Measurements from ENCODE around the gene PALD1.

The PALD1 gene

DNA sequence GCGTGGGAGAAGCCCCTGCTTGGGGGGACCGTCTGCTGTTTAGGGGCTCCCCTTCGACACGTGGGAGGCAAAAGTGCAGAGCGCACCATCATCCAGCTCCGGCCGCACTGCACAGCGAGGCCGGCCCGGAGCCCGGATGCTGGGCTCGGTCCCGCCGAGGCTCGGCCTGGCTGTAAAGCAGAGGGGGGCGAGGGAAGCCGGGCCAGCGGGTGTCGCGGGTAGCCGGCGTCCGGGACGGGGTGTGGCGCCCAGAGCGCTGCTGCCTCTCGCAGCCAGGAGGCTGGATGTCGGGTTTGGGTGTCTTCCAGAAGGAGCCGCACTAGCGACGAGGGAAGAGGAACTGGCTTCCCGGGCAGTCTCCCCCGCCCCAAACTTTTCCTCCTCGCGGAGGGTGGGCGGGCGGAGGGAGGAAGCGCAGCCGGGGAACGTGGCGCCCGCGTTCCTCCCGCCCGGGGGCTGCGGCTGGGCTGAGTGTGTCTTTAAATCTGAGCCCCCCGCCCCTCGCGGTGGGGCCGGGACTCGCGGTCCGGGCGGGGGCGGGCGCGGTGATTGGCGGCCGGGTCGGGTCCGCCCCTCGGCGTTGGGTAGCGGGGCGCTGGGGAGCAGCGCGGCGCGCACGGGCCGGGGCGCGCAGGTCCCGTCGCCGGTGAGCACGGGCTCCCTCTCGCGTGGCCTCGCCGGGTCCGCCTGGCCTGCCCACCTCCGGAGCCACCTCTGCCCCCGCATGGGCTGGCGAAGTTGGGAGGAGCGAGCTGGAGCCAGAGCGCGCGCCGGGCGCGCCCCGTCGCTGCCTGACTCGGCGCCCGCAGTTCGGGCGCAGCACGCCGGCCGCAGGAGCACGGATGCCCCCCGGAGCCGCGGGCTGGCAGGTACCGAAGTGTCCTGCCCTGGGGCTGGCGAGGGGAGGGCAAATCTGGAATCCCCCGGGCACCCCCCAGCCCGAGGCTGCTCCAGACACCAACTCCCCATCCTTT is at the start of gene PALD1:
Gene PALD1, plus strand, starts transcription at position 577 of the 974 bp plus-strand sequence. CDS start 47,185 bp downstream, outside the sequence.
- in situ Hi-C loops (cut with HindIII; ENCODE audit: low sequenced_read_pairs) = no loop called here

DNA sequence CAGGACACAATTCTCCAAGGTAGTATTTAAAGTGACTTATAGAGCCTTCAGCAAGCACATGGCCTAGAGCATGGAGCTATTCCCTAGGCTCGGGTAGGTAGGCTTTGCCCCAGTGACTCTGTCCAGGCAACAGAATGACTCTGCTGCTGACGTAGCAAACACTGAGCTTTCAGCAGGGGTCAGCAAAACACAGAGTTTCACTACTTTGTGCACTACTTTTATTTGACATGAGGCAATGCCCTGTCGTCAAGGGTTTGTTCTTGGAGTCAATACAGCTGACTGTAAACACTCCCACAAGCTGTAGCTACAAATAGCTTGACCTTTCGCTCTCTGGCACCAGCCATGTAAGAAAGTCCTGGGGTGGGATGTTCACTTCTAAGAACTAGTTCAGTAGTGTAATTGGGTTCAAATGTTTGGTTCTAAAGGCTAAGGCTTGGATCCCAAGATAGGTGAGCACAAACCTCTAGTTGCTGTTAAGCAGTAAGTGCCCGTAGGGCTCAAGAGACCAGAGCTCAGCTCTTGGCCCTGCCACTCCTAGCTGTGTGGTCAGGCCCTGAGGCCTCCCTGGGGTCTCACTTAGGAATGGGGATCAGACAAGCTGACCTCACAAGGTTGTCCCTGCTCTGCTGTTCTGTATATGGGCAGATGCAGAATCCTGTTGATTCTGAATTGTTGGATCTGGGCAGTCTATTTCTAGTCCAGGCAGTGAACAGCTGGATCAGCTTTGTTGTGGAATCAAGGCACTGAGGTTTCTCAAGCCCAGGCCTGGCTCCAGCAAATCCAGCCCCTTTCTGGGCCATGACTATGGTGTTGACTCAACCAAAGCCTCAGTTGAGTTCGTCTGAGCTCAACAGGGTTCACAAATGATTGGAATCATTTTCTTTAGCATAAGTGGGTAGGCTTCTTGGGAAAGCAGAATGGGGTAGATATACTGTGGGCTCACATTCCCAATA is 47.8 kb upstream of the PALD1 start:
- in situ Hi-C loops (cut with HindIII; ENCODE audit: low sequenced_read_pairs) = loop anchor here (5.0 to 25.0 kb wide), 2 partner anchors 98 to 332 kb away; no protein-coding TSS in a partner anchor

DNA sequence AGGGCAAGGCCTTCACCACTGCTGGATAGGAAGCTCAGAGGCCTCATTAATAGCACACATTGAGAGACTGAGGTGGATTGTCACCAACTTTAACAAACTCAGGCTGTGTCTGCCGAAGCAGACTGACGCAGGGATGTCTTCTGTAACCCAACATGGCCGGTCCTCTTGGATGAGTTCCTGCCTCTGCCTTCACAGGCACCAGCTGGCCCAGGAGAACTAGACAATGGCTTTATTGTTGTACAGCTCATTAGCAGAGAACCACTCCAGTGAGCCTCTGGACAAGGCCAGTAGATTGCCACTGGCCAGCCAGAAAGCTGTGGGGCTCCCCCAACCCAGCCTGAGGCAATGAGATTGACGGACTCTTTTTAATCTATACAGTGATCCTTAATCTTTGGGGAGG is 46.5 kb upstream of the PALD1 start:
- in situ Hi-C loops (cut with HindIII; ENCODE audit: low sequenced_read_pairs) = loop anchor here (5.0 to 25.0 kb wide), 2 partner anchors 100 to 330 kb away; no protein-coding TSS in a partner anchor

DNA sequence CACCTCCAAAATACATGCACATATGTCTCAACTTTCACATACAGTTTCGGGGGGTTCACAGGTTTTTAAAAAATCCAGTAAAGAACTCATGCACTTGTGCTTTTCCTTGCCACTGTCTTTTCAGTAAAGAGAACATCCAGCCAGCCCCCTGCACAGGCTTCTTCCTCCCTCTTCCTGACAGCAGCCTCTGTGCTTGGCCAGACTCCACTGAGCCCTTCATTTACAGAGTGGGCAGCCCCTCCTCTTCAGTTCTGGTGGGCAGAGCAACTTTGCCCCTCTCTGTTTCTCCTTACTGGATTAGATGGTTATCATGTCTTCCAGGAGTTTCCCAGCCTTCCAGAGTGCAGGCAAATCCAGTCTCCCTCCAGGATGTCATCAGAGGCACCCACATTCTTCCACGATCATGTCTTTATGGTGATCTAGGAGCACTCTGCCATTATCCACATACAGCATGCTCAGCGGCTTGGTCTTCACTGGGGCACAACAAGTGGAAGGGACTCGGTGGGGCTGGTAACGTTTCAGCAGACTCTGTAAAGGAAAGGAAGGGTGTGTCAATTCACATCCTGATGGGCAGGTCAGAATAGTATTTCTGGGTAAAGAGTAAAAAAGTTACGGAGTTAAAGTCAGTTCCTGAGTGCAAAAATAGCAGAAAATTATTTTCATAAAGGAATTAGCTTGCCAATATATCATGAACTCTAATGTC is 45.9 kb upstream of the PALD1 start:
- in situ Hi-C loops (cut with HindIII; ENCODE audit: low sequenced_read_pairs) = loop anchor here (5.0 to 25.0 kb wide), 2 partner anchors 100 to 330 kb away; no protein-coding TSS in a partner anchor

DNA sequence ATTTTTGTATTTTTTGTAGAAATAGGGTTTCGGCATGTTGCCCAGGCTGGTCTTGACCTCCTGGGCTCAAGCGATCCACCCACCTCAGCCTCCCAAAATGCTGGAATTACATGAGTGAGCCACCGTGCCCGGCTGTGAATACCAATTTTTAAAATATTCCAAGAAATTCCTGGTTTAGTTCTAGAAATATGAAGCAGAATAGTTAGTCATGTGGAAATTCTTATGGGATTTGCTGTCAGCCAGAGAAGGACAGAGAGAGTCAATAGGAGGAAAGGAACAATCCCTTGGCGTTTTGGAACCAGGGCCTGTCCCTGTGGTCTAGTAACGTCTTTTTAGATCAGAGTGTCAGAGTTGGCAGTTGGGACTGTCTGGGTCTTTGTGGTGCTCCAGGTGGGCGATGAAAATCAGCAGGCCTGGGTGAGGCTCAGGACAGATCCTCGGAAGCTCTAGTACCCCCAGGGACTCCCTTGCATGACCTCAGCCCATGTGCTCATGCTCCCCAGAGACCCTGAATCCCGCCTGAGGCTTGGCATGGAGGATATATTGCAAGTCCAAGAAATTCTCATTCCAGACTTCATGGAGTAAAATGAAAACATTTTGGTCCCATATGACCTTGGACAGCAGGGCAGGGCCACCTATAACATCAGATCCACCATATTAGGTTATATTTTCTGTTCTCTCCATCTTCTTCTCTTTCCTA is 44.8 kb upstream of the PALD1 start:
- in situ Hi-C loops (cut with HindIII; ENCODE audit: low sequenced_read_pairs) = loop anchor here (5.0 to 25.0 kb wide), 2 partner anchors 101 to 329 kb away; no protein-coding TSS in a partner anchor

DNA sequence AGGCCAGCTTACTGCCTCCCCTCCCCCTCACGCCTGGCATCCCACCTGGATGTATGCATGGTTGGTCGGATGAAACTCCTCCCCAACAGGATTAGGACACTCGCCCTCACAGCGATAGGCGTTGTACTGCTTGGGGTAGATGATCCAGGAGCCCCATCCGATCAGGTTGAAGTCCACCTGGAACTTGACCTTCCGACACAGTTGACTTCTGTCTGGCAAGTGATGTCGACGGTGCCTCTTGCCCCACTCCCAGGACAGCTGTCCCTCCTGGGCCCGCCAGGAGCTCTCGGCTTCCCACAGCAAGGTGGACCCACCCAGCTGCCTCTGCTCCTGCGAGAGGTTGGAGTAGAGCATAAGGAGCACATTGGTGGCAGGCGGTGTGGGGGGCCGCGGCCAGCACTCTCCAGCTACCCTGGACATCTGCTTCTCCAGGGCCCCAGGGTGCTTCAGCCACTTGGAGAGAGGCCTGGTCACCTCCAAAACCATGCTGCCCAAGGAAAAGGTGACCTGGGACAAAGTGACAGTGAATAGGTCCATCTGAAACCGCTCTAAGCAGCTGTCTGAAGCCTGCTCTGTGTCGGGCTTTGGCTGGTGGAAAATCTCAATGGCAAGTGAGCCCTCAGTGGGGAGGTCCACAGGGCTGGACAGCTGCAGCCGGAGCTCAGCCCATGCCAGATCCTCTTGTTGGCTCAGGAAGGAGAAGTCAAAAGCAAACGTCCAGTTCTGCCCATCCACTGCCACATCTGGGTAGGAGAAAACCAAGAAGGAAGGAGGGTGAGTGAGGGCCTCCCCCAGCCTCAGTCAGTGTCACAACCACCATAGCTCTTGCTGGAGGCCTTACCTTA is 43.1 kb upstream of the PALD1 start:
- in situ Hi-C loops (cut with HindIII; ENCODE audit: low sequenced_read_pairs) = loop anchor here (25.0 kb wide), 1 partner anchor 327 kb away; no protein-coding TSS in a partner anchor

DNA sequence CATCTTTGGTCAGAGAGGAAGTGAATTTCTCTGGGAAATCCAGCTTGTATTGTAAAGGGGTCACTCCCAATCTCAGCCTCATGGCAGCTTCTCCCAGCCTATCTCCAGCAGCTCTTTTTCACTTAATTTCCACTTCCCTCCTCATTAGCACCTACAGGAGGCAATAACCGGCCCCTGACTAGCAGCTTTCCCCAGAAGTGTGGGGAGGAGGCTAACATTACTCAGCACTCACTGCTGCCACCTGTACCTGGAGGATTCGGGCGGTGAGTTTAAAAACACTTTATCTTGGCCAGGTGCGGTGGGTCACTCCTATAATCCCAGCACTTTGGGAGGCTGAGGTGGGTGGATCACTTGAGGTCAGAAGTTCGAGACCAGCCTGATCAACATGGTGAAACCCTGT is 40.8 kb upstream of the PALD1 start:
- in situ Hi-C loops (cut with HindIII; ENCODE audit: low sequenced_read_pairs) = loop anchor here (25.0 kb wide), 1 partner anchor 325 kb away; no protein-coding TSS in a partner anchor

DNA sequence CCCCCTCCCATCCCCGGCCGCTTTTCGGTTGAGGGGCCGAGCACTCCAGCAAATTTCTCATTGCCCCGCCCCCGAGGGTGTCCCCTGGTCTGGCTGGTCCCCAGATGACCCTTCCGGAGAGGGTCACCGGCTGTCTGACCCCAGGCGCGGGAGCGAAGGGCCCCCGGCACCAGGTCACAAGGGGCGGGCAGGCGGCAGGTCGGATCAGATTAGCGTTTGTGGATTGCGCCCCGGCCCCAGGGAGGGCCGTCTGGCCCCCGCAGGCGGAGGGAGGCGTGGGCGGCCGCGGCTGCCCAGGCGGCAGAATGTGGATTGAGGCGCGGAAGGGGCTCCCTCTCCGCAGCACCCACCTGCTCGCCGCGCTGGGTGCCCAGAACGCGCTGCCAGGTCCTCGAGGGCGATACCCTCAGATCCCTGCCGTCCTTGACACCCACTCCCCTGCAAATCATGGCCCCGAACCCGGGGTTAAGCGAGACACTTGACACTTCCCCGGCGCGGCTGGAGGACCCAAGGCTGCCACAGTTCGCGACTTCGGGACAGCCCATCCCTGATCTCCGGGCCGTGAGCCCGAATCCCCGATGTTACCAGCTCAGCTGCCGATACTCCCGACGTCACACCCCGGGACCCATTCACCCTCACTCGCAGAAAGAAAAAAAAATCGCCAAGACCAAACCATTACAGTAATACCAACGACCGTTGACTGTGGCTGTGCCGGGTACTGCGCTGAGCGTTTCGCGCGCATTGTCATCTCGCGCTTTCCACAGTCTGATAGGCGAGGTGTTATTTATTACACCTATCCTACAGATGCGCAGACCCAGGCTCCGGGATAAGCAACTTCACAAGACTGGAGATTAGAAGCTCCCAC is 38.0 kb upstream of the PALD1 start:
- in situ Hi-C loops (cut with HindIII; ENCODE audit: low sequenced_read_pairs) = loop anchor here (25.0 kb wide), 1 partner anchor 322 kb away; no protein-coding TSS in a partner anchor

DNA sequence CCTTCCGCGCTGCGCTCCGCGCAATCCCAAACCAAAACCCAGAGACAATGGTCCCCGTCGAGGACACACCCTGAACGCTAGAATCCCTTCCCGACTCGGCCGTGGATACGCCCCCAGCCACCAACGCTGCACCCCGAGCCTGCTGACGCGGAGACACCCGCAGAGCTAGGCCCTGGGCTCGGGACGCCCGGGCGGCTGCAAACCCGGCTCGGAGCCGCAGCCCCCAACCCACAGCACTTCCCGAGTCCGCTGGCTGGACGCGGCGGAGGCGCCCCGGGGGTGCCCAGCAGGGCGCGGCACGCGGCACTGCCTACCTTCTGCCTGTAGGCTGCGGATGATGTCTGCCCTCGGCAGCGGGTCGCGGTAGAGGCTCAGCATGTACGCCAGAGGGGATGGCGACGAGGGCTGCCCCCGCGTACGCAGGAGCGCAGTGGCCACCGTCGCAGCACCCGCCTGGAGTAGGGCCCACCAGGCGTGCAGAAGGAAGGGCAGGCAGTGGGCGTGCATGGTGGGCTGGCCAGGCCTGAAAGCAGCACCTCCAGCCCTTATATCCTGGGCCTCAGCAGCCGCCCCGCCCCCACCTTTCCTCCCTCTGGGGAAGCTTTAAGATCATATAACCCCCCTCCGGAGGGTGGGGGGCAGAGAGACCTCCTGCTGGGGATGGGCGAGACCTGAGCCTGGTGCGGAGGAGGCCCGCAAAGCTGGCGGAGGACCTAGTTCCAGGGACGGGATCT is 37.2 kb upstream of the PALD1 start, which contains the start of gene NODAL:
Gene NODAL, minus strand, starts transcription at position 521 of the 734 bp plus-strand sequence. Its CDS starts 14 bp downstream, at position 507.
- in situ Hi-C loops (cut with HindIII; ENCODE audit: low sequenced_read_pairs) = loop anchor here (25.0 kb wide), 1 partner anchor 321 kb away; no protein-coding TSS in a partner anchor

DNA sequence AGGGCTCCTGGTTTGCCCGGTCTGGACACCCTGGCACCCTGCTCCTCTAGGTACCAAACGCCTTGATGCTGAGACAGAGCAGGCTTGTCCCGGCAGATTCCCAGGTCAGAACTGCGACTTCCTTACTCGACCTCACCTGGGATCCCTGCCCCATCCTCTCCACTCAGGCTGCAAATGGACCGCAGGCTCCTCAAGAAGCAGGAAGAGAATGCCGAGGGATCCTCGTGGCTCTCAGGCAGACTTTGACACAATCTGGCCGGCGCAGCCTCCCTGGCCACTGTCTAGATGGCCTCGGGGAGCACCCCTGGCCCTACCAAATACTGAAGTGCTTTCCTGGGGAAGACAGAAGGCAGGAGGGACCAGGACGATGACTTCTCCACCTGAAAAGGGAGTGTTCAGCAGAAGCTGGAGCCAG is 36.7 kb upstream of the PALD1 start:
- in situ Hi-C loops (cut with HindIII; ENCODE audit: low sequenced_read_pairs) = loop anchor here (25.0 kb wide), 1 partner anchor 320 kb away; no protein-coding TSS in a partner anchor

DNA sequence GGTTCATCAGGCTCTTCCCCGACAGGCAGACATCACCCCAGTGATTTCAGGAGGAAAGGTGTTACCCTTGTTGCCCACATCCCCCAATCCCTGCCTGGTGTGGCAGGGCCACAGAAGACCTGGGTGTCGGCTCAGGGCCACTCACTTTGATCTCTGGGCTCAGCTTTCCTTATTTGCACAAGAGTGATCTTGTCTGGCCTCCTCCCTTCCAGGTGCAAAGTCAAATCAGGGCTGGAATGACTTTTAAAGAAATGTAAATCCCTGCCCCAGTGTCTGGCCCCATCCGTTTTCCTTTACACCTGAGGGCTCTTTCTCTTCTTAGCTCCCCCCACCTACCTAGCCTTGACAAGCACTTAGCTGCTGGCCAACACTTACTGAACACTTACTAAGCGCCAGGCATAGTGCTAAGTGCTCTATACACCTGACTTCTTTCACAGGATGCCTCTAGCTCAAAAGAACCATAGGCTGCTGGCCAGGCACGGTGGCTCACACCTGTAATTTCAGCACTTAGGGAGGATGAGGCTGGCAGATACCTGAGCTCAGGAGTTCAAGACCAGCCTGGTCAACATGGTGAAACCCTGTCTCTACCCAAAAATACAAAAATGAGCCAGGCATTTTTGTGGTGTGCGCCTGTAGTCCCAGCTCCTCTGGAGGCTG is 36.1 kb upstream of the PALD1 start:
- in situ Hi-C loops (cut with HindIII; ENCODE audit: low sequenced_read_pairs) = loop anchor here (25.0 kb wide), 1 partner anchor 320 kb away; no protein-coding TSS in a partner anchor

DNA sequence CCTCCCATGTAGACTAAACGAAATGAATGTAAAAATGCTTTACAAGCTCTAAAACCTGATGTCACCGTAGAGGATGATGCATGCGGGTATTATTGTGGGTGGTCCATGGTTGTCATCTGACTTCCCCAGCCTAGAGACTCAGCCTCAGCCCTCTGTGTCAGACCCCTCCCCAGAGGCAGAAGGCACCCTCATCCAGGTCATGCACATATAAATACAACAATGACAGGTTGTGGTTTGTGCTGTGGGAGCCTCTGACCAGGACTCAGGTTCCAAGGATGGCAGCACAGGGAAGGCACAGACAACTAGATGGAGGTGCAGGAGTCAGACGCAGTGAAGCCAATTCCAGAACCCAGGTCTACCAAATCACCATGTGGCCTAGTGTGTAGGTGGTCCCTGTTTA is 33.8 kb upstream of the PALD1 start:
- in situ Hi-C loops (cut with HindIII; ENCODE audit: low sequenced_read_pairs) = loop anchor here (25.0 kb wide), 1 partner anchor 318 kb away; no protein-coding TSS in a partner anchor

DNA sequence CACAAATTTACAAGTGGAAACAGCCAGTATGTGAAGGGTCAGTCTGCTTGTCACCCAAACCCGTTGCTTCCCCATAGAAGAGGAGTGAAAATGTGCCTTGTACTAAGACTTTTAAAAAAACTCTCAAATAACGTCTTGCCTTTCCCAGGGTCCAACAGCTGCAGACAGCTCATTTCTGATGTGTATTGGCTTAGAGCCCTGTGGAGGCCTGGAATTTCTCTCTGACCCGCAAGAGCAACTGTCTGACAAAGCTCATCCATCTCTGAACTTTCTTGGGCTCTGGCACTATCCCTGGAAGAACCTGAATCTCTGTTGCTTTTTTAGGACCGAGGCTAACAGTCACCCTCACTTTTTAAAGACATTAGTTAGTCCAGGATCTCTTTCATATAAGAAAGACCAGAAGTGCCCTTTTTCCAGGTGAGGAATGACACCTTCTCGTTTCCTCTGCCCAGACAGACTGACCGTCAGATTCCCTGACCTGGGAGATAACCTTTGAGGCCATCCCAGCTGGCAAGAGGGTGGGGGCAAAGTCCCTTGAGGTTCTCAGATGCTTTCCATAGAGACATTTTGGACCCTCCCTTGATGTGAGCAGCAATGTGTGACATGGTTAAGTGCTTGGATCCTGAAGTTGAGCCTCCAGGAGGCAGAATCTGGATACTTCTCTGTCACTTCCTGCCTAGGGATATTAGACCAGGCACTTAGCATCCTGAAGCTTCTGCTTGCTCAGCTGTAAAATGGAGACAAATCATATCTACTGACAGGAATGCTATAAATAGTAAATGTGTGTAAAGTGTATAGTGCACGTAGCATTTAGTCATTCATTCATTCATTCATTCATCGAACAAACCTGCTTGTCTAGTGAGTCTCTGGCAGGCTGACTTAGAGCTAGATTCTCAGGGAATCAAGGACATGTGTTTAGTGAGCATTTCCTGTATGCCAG is 32.6 kb upstream of the PALD1 start:
- in situ Hi-C loops (cut with HindIII; ENCODE audit: low sequenced_read_pairs) = loop anchor here (25.0 kb wide), 1 partner anchor 316 kb away; no protein-coding TSS in a partner anchor

DNA sequence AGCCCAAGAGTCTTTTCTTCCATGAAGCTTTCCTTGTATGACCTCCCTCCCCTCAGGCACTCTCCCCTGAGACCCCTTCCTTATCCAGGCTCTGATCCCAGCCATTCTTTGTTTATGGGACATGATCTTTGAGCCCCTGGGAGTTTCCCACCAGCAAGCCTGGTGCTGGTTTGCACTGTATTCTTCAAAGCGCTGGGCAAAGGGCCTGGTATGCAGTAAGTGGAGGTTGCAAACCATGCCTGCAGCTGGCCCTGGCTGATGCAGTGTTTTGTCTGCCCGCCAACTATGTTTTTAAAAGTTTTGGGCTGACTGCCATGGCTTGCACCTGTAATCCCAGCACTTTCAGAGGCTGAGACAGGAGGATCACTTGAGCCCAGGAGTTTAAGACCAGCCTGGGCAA is 30.3 kb upstream of the PALD1 start:
- in situ Hi-C loops (cut with HindIII; ENCODE audit: low sequenced_read_pairs) = loop anchor here (25.0 kb wide), 1 partner anchor 314 kb away; no protein-coding TSS in a partner anchor

DNA sequence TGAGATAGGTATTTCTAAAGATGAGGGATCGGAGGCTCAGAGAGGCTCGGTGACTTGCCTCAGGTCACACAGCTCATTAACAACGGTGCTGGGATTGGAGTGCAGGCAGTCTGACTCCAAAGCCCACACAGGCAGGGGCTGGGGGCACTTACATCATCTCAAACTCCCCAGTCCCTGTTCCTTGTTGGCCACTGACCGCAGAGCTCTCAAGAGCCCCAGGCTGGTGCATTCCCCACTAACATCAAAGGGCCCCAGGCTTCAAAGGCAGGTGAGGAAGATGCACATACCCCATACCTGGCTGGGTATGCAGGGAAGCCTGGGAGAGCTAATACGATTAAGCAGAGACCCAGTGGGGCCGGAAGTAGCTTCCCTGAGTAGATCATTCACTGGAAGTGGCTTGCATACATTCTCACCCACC is 23.3 kb upstream of the PALD1 start:
- in situ Hi-C loops (cut with HindIII; ENCODE audit: low sequenced_read_pairs) = no loop called here
